Astrocyte (in vitro differentiated cells and primary cell): ENCODE results near the gene SNCA. TPM values are rescaled to one million over a fixed set of nuclear protein-coding genes. Genes with fewer than 3 reads are reported as not detected.

Experiments used
- DNase-seq: peaks from one replicate; pipeline ENCODE4 v3.0.0-alpha.2; 2010; ENCODE audit warnings: low read depth
- FAIRE-seq: peaks from 2 replicates; lab custom pipeline; 2011; peaks lifted over from hg19 to GRCh38; lab: Jason Lieb, UNC
- H2AFZ ChIP-seq: 2 replicates; pipeline ENCODE4 v1.6.0; 2012; ENCODE audit warnings: low read depth, low read length, inconsistent platforms
- H3K27ac ChIP-seq: 2 replicates; pipeline ENCODE4 v1.5.1; 2011; ENCODE audit warnings: low read depth, low read length, inconsistent platforms
- H3K27me3 ChIP-seq: 2 replicates; pipeline ENCODE4 v1.6.0; 2011; ENCODE audit warnings: low read length, inconsistent platforms; ENCODE audit not compliant: insufficient read depth
- H3K36me3 ChIP-seq: 2 replicates; pipeline ENCODE4 v1.5.1; 2011; ENCODE audit warnings: low read length, inconsistent platforms; ENCODE audit not compliant: insufficient read depth
- H3K4me1 ChIP-seq: 2 replicates; pipeline ENCODE4 v1.5.1; 2011; ENCODE audit warnings: low read length, inconsistent platforms; ENCODE audit not compliant: insufficient read depth
- H3K4me2 ChIP-seq: 2 replicates; pipeline ENCODE4 v1.6.0; 2012; ENCODE audit warnings: low read length, inconsistent platforms
- H3K4me3 ChIP-seq: 2 replicates; pipeline ENCODE4 v1.5.1; 2011; ENCODE audit warnings: low read depth, mild to moderate bottlenecking, low read length, inconsistent platforms; ENCODE audit not compliant: insufficient read depth
- H3K79me2 ChIP-seq: 2 replicates; pipeline ENCODE4 v1.6.0; 2012; ENCODE audit warnings: mild to moderate bottlenecking, low read length, inconsistent platforms; ENCODE audit not compliant: insufficient read depth
- H3K9ac ChIP-seq: 2 replicates; pipeline ENCODE4 v1.6.0; 2012; ENCODE audit warnings: mild to moderate bottlenecking, low read length, inconsistent platforms
- H3K9me3 ChIP-seq: 2 replicates; pipeline ENCODE4 v1.5.1; 2012; ENCODE audit warnings: low read depth, mild to moderate bottlenecking, low read length, inconsistent platforms; ENCODE audit not compliant: insufficient read depth
- H4K20me1 ChIP-seq: 2 replicates; pipeline ENCODE4 v1.6.0; 2012; ENCODE audit warnings: low read length, inconsistent platforms; ENCODE audit not compliant: insufficient read depth
- H3K27ac Mint-ChIP-seq: one replicate; pipeline ENCODE4 v1.8.0; 2021; ENCODE audit warnings: mild to moderate bottlenecking, mixed read lengths; ENCODE audit not compliant: unreplicated experiment
- H3K27me3 Mint-ChIP-seq: one replicate; pipeline ENCODE4 v1.8.0; 2021; ENCODE audit warnings: low read depth, mixed read lengths; ENCODE audit not compliant: unreplicated experiment
- H3K36me3 Mint-ChIP-seq: one replicate; pipeline ENCODE4 v1.8.0; 2021; ENCODE audit warnings: low read depth, mixed read lengths; ENCODE audit not compliant: unreplicated experiment
- H3K4me1 Mint-ChIP-seq: one replicate; pipeline ENCODE4 v1.8.0; 2021; ENCODE audit warnings: low read depth, mixed read lengths; ENCODE audit not compliant: unreplicated experiment
- H3K4me3 Mint-ChIP-seq: one replicate; pipeline ENCODE4 v1.8.0; 2021; ENCODE audit warnings: mild to moderate bottlenecking, moderate library complexity, mixed read lengths; ENCODE audit not compliant: unreplicated experiment
- H3K9me3 Mint-ChIP-seq: one replicate; pipeline ENCODE4 v1.8.0; 2021; ENCODE audit warnings: mild to moderate bottlenecking, mixed read lengths; ENCODE audit not compliant: unreplicated experiment
- EZH2 ChIP-seq: IDR thresholded peaks from 2 replicates; pipeline ENCODE4 v1.6.1; 2012; ENCODE audit warnings: mild to moderate bottlenecking, low read length, inconsistent platforms; ENCODE audit not compliant: insufficient read depth
- total RNA-seq: library from RNA; stranded (reverse); gene quantifications from 2 replicates; pipeline ENCODE4 v1.2.1, GENCODE V29; 2021
- TF ChIP-seq, protein P1 (sequence below): IDR thresholded peaks from 2 replicates; pipeline ENCODE4 v1.5.1; 2011; ENCODE audit warnings: low read depth, mild to moderate bottlenecking, inconsistent platforms, low read length, moderate library complexity; ENCODE audit not compliant: insufficient read depth

Gene SNCA
- total RNA-seq, 1 donor from 2014 or later, result 27.3 TPM

DNA sequence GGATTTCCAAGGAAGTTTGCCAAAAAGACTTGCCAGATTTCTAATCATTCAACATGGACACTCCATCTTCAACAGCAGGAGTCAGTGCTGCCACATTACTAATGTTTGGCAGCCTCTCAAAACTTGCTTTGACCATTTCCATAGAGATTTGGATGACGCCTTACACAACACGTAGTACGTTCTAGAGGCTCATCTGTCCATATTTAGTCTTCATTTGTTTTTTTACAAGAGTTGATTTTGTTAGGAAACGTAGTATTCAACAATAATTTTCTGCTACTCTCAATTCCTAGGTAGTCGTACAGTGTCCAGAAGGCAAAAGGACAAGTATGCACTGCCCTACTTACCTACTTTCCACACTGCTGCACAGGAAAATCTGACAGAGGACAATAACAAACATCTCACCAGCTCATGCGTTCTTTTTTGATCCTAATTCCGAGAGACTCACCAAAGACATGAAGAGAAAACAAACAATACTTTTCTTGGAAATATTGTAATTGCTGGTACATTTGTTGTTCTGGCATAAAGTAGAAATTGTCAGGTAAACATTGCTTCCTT, 117.3 kb downstream of the SNCA start:
- no peaks in the 10 kb centered on the region for H3K27me3 ChIP-seq
- H3K36me3 Mint-ChIP-seq, result peaks cover 13% of the 10 kb centered on the region
- H4K20me1 ChIP-seq, result no peaks in the 10 kb centered on the region
- H2AFZ ChIP-seq, result no peak overlapping the region
- FAIRE-seq (no peak), DNase-seq (no peak)
- H3K4me1 Mint-ChIP-seq, result peaks cover 4% of the 10 kb centered on the region
- no peak overlapping the region for H3K27ac Mint-ChIP-seq
- H3K9ac ChIP-seq, result no peak overlapping the region
- no peak overlapping the region for H3K4me2 ChIP-seq
- H3K27me3 Mint-ChIP-seq, result no peaks in the 10 kb centered on the region
- peaks cover 14% of the 10 kb centered on the region for H3K9me3 Mint-ChIP-seq
- TF ChIP-seq, protein P1, sequence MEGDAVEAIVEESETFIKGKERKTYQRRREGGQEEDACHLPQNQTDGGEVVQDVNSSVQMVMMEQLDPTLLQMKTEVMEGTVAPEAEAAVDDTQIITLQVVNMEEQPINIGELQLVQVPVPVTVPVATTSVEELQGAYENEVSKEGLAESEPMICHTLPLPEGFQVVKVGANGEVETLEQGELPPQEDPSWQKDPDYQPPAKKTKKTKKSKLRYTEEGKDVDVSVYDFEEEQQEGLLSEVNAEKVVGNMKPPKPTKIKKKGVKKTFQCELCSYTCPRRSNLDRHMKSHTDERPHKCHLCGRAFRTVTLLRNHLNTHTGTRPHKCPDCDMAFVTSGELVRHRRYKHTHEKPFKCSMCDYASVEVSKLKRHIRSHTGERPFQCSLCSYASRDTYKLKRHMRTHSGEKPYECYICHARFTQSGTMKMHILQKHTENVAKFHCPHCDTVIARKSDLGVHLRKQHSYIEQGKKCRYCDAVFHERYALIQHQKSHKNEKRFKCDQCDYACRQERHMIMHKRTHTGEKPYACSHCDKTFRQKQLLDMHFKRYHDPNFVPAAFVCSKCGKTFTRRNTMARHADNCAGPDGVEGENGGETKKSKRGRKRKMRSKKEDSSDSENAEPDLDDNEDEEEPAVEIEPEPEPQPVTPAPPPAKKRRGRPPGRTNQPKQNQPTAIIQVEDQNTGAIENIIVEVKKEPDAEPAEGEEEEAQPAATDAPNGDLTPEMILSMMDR, result no peak
- no peak for TF ChIP-seq EZH2
- H3K4me1 ChIP-seq, result no peaks in the 10 kb centered on the region
- H3K79me2 ChIP-seq, result no peaks in the 10 kb centered on the region
- no peak overlapping the region for H3K4me3 ChIP-seq
- no peaks in the 10 kb centered on the region for H3K9me3 ChIP-seq
- no peak overlapping the region for H3K4me3 Mint-ChIP-seq
- H3K27ac ChIP-seq, result no peak overlapping the region
- no peaks in the 10 kb centered on the region for H3K36me3 ChIP-seq

DNA sequence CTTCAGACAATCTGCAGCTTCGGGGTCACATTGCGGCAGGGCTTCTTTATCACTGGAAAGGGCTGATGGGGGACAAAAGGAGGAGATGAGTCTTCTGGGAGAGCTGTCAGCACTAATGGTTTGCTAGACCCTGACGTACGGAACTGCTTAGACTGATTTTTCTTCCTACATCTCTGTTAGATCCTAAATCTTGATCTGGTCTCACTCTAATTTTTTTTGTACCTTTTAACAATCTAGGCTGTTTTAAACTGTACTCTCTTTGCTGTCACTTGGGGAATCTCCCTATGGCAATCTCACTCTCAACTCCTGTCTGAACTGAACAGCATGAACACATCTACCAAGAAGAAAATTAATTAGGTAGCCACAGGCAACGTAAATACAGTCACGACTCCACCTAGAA, 120.1 kb downstream of the SNCA start:
- Histone ChIP-seq H3K79me2 (no peaks in the 10 kb centered on the region), H2AFZ (no peak overlapping the region), H3K27me3 (no peaks in the 10 kb centered on the region), H3K4me3 (no peak overlapping the region), H3K9me3 (no peaks in the 10 kb centered on the region), H4K20me1 (no peaks in the 10 kb centered on the region), H3K36me3 (no peaks in the 10 kb centered on the region), H3K9ac (no peak overlapping the region), H3K4me1 (no peaks in the 10 kb centered on the region), H3K4me2 (no peak overlapping the region), H3K27ac (no peak overlapping the region)
- DNase-seq (no peak), FAIRE-seq (no peak)
- Mint-ChIP-seq H3K4me3 (no peak overlapping the region), H3K9me3 (peaks cover 14% of the 10 kb centered on the region), H3K4me1 (no peaks in the 10 kb centered on the region), H3K36me3 (peaks cover 13% of the 10 kb centered on the region), H3K27me3 (no peaks in the 10 kb centered on the region), H3K27ac (no peak overlapping the region)
- no peak for TF ChIP-seq EZH2

DNA sequence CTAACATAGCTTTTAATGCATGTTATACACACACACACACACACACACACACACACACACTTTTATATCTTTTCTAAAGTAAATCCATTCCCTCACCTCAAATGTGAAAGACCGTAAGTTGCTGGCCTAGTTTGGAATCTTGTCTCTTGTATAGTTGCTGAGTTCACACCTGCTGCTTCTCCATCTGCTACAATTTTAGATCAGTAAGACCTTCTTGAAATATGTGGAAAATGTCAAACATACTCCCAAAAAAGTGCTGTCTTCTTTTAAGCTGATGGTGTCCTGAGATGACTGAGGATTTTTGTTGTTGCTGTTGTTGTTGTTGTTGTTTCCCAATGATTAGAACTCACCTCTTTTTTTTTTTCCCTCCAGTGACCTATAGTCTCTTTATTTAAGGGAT, 121.3 kb downstream of the SNCA start:
- H3K27me3 Mint-ChIP-seq, result no peaks in the 10 kb centered on the region
- Histone ChIP-seq H3K27ac (no peak overlapping the region), H3K9ac (no peak overlapping the region), H2AFZ (no peak overlapping the region), H4K20me1 (no peaks in the 10 kb centered on the region), H3K9me3 (no peaks in the 10 kb centered on the region), H3K4me2 (no peak overlapping the region), H3K4me1 (no peaks in the 10 kb centered on the region), H3K4me3 (no peak overlapping the region), H3K79me2 (no peaks in the 10 kb centered on the region), H3K36me3 (no peaks in the 10 kb centered on the region), H3K27me3 (no peaks in the 10 kb centered on the region)
- no peak overlapping the region for H3K4me3 Mint-ChIP-seq
- peaks cover 14% of the 10 kb centered on the region for H3K9me3 Mint-ChIP-seq
- H3K27ac Mint-ChIP-seq, result no peak overlapping the region
- no peaks in the 10 kb centered on the region for H3K4me1 Mint-ChIP-seq
- peaks cover 13% of the 10 kb centered on the region for H3K36me3 Mint-ChIP-seq
- FAIRE-seq (no peak), DNase-seq (no peak)
- TF ChIP-seq, protein P1, result no peak
- TF ChIP-seq EZH2, result no peak
